Fibroblast of lung (primary cell): ENCODE measurements around the gene GGT6.

ENCODE experiments used
- CTCF ChIP-seq, 2 donors: IDR thresholded peaks in 1 of 2; conservative IDR thresholded peaks in 1 of 2; 1 replicate in 1 of 2; 2 replicates in 1 of 2; pipeline ENCODE4 v1.5.1; 2011 to 2012; ENCODE audit warnings: low read length in 2 of 2, control low read depth in 1 of 2, inconsistent platforms in 1 of 2, low read depth in 1 of 2, mild to moderate bottlenecking in 1 of 2
- EZH2 ChIP-seq: IDR thresholded peaks from 2 replicates; pipeline ENCODE4 v1.5.1; 2012; ENCODE audit warnings: low read length, control low read depth, mild to moderate bottlenecking; ENCODE audit errors: missing control alignments

DNA sequence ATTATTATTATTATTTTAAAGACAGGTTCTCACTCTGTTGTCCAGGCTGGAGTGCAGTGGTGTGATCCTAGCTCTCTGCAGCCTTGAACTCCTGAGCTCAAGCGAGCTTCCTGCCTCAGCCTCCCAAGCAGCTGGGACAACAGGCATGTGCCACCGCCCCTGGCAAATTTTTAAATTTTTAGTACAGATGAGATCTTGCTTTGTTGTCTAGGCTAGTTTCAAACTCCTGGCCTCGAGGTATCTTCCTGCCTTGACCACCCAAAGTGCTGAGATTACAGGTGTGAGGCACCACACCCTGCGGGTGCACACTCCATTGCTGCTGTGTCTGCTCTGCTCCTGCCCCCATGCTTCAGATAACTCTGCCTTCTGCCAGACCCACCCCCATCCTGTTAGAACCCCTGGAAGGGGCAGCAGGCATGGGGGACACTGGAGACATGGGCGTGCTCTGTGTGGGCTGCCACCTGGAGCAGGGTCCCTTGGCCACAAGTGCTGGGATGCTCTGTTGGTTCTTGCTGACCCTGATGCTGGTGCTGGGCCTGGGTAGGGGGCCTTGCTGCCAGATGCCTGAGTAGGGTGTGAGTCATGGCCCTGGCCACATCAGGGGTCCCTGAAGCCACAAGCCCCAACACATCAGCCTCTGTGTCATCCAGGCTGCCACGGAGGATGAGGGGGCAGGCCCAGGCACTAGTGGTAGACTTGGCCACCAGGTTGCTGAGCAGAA, 2.6 kb downstream of the GGT6 start:
- TF ChIP-seq EZH2 = no peak
- TF ChIP-seq CTCF (conservative IDR thresholded peaks at IDR 0.05 in 1 of 2, IDR thresholded peaks at IDR 0.05 in 1 of 2; ENCODE audit: low read depth in 1 of 2, low read length in 2 of 2) = no peak
